ENCODE results near the gene BRD3. TPM values are rescaled to one million over a fixed set of nuclear protein-coding genes. Genes with fewer than 3 reads are reported as not detected.

Gene BRD3
- total RNA-seq, 1 experiment from 2014 or later = 108 TPM

- TF ChIP-seq ZNF281 (CRISPR knock-in tag; IDR thresholded peaks at IDR 0.05) (no peak), ERG (CRISPR knock-in tag; IDR thresholded peaks at IDR 0.05) (no peak), RORB (CRISPR knock-in tag; IDR thresholded peaks at IDR 0.05) (no peak), NR2C2 (CRISPR knock-in tag; IDR thresholded peaks at IDR 0.05) (no peak), FOXP4 (CRISPR knock-in tag; IDR thresholded peaks at IDR 0.05) (no peak), ETV6 (CRISPR knock-in tag; IDR thresholded peaks at IDR 0.05) (no peak), AR (CRISPR knock-in tag; IDR thresholded peaks at IDR 0.05) (no peak), TP53 (CRISPR knock-in tag; IDR thresholded peaks at IDR 0.05) (no peak), ATF2 (CRISPR knock-in tag; IDR thresholded peaks at IDR 0.05; ENCODE audit: borderline replicate concordance, low read depth) (no peak)
These were observed 62.9 kb downstream of the BRD3 start (continued) for GRCh38 chr9:134004881-134005280.

- ChIA-PET CTCF (interaction anchor here (1.3 to 2.2 kb wide), 5 partner anchors 9 to 262 kb away, joined by 4 to 8 read pairs (median 6); no protein-coding TSS in a partner anchor), POLR2A (no interaction called here)
- Mint-ChIP-seq H3K9me3 (peaks cover 10% of the 10 kb centered on the region; the same call in 1 of the 2 replicates), H3K4me1 (no peaks in the 10 kb centered on the region), H3K4me3 (no peak overlapping the region), H3K36me3 (no peaks in the 10 kb centered on the region), H3K27ac (no peak overlapping the region), H3K27me3 (ENCODE audit: low read depth) (no peaks in the 10 kb centered on the region; the same call in none of the 2 replicates)
- ATAC-seq = no peak
- TF ChIP-seq NFATC4 (CRISPR knock-in tag; IDR thresholded peaks at IDR 0.05) (no peak), FOXK1 (CRISPR knock-in tag; IDR thresholded peaks at IDR 0.05) (no peak), ATF2 (CRISPR knock-in tag; IDR thresholded peaks at IDR 0.05; ENCODE audit: borderline replicate concordance, low read depth) (no peak), HMGA2 (CRISPR knock-in tag; IDR thresholded peaks at IDR 0.05) (no peak), ZBTB43 (CRISPR knock-in tag; IDR thresholded peaks at IDR 0.05) (no peak), GABPB1 (CRISPR knock-in tag; IDR thresholded peaks at IDR 0.05) (0 out of 2 replicates have a peak, but pooled peaks have one; percentile 27)
- no peak for DNase-seq (ENCODE audit: low spot score)
These were observed 63.5 kb downstream of the BRD3 start for GRCh38 chr9:134004131-134004873.
